ENCODE data around the gene PDYN.

DNA sequence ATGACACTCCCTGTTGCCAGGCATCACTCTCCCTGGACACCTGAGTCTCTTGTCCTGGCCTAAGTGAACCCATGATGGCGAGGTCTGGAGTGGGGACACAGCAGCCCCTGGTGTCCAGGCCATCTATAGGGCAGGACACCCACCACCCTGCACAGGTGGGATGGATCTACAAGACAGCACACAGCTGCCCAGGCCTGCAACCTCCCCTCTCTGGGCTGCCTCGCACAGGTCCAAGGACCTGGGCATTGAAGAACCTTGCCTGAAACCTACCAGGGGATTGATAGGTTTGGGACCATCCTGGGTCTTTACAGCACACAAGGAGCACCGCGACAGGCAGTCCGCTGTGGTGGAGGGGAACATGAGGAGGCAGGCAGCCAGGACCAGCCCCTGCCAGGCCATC, 11.2 kb downstream of the PDYN start:
- no peak for TF ChIP-seq CTCF (IDR thresholded peaks at IDR 0.05)
- TF ChIP-seq EZH2 (IDR thresholded peaks at IDR 0.05; ENCODE audit: borderline replicate concordance, insufficient read depth, low read depth, low read length, poor library complexity, severe bottlenecking): no peak

Data from B cell (primary cell).